ENCODE data around the gene HMX2. TPM values are rescaled to one million over a fixed set of nuclear protein-coding genes. Genes with fewer than 3 reads are reported as not detected.

The HMX2 gene
- total and polyA plus RNA-seq, 7 donors, result 0.27 to 0.55 (median 0.36) TPM; not detected in 3

- DNase-seq, result no peak
- H3K36me3 ChIP-seq, result no peaks in the 10 kb centered on the region
- 6 to 12% methylated on average over 33 of the region's 33 CpGs for WGBS, 2 donors
- H3K9me3 ChIP-seq, result no peaks in the 10 kb centered on the region
- H3K4me1 ChIP-seq, result peaks cover 0 to 41% (median 23%) of the 10 kb centered on the region in 4 donors
- H3K27ac ChIP-seq, result no peak overlapping the region
- peaks cover 94 to 100% (median 99%) of the 10 kb centered on the region in 3 donors for H3K27me3 ChIP-seq
- H3K4me3 ChIP-seq, result no peak overlapping the region
- TF ChIP-seq POLR2AphosphoS5 (IDR thresholded peaks at IDR 0.05), result no peak
- no peak for TF ChIP-seq EP300 (IDR thresholded peaks at IDR 0.05)
- no peak for TF ChIP-seq POLR2A (IDR thresholded peaks at IDR 0.05)
- no peak for TF ChIP-seq CTCF (IDR thresholded peaks at IDR 0.05)
- intact Hi-C loops (cut with DNase I), result no loop called here
Measured at GRCh38 chr10:123143162-123143824, 4.6 kb upstream of the HMX2 start.

GRCh38 chr10:123143825-123144168 is 4.1 kb upstream of the HMX2 start:
- no peaks in the 10 kb centered on the region for H3K36me3 ChIP-seq
- intact Hi-C loops (cut with DNase I), result no loop called here
- H3K4me3 ChIP-seq, result no peak overlapping the region
- DNase-seq, result no peak
- no peaks in the 10 kb centered on the region for H3K9me3 ChIP-seq
- peaks cover 94 to 100% (median 99%) of the 10 kb centered on the region in 3 donors for H3K27me3 ChIP-seq
- H3K27ac ChIP-seq, result no peak overlapping the region
- H3K4me1 ChIP-seq, result peaks cover 0 to 46% (median 28%) of the 10 kb centered on the region in 4 donors
- TF ChIP-seq CTCF (IDR thresholded peaks at IDR 0.05), result no peak
- no peak for TF ChIP-seq POLR2A (IDR thresholded peaks at IDR 0.05)
- no peak for TF ChIP-seq EP300 (IDR thresholded peaks at IDR 0.05)
- no peak for TF ChIP-seq POLR2AphosphoS5 (IDR thresholded peaks at IDR 0.05)
- WGBS, 2 donors, result 13 to 22% methylated on average over 10 of the region's 10 CpGs

- intact Hi-C loops (cut with DNase I), result no loop called here
- no peak for DNase-seq
Measured at GRCh38 chr10:123144697-123145541, 3.0 kb upstream of the HMX2 start.

GRCh38 chr10:123145542-123146012 is 2.4 kb upstream of the HMX2 start:
- Histone ChIP-seq H3K27me3 (peaks cover 94 to 100% (median 99%) of the 10 kb centered on the region in 3 donors), H3K4me3 (no peak overlapping the region), H3K27ac (no peak overlapping the region), H3K4me1 (peaks cover 0 to 52% (median 40%) of the 10 kb centered on the region in 4 donors), H3K9me3 (no peaks in the 10 kb centered on the region), H3K36me3 (no peaks in the 10 kb centered on the region)
- TF ChIP-seq POLR2A (IDR thresholded peaks at IDR 0.05), result no peak
- no peak for TF ChIP-seq CTCF (IDR thresholded peaks at IDR 0.05)
- TF ChIP-seq EP300 (IDR thresholded peaks at IDR 0.05), result no peak
- no peak for TF ChIP-seq POLR2AphosphoS5 (IDR thresholded peaks at IDR 0.05)
- 7% methylated on average over 14 of the region's 14 CpGs for WGBS, 2 donors
- DNase-seq, result no peak
- intact Hi-C loops (cut with DNase I), result no loop called here

More at GRCh38 chr10:123144697-123145541, 3.0 kb upstream of the HMX2 start:
- H3K36me3 ChIP-seq, result no peaks in the 10 kb centered on the region
- H3K27me3 ChIP-seq, result peaks cover 94 to 100% (median 99%) of the 10 kb centered on the region in 3 donors
- 4% methylated on average over 29 of the region's 29 CpGs for WGBS, 2 donors
- H3K4me1 ChIP-seq, result peaks cover 0 to 53% (median 36%) of the 10 kb centered on the region in 4 donors
- no peak overlapping the region for H3K27ac ChIP-seq
- no peak overlapping the region for H3K4me3 ChIP-seq
- no peaks in the 10 kb centered on the region for H3K9me3 ChIP-seq
- TF ChIP-seq CTCF (IDR thresholded peaks at IDR 0.05), result no peak
- no peak for TF ChIP-seq EP300 (IDR thresholded peaks at IDR 0.05)
- no peak for TF ChIP-seq POLR2AphosphoS5 (IDR thresholded peaks at IDR 0.05)
- no peak for TF ChIP-seq POLR2A (IDR thresholded peaks at IDR 0.05)
